Neural cell (in vitro differentiated cells): ENCODE results near the gene TPP1. TPM values are rescaled to one million over a fixed set of nuclear protein-coding genes. Genes with fewer than 3 reads are reported as not detected.

ENCODE experiments used
- H2AFZ ChIP-seq: fragments of 200-600, 300-800 bp; sonication (generic), shearing (Covaris generic); 2 replicates; pipeline ENCODE4 v1.6.0; 2014; ENCODE audit warnings: low read depth, mild to moderate bottlenecking, antibody characterized with exemption, low read length, moderate library complexity
- H3F3A ChIP-seq: fragments of 200-600 bp; shearing (Covaris generic); 2 replicates; pipeline ENCODE4 v1.6.1; 2016; ENCODE audit warnings: mild to moderate bottlenecking, moderate library complexity, mixed read lengths, antibody characterized with exemption, low read length; ENCODE audit not compliant: insufficient read depth, poor library complexity, severe bottlenecking
- H3K27ac ChIP-seq: fragments of 200-600, 300-800 bp; sonication (generic), shearing (Covaris generic); 2 replicates; pipeline ENCODE4 v1.5.1; 2014; ENCODE audit warnings: mild to moderate bottlenecking, low read length, moderate library complexity
- H3K27me3 ChIP-seq: fragments of 300-800, 200-600 bp; sonication (generic), shearing (Covaris generic); 2 replicates; pipeline ENCODE4 v1.6.0; 2014; ENCODE audit warnings: mild to moderate bottlenecking, low read depth, low read length, moderate library complexity; ENCODE audit not compliant: insufficient read depth
- H3K36me3 ChIP-seq: fragments of 300-800, 200-600 bp; sonication (generic), shearing (Covaris generic); 2 replicates; pipeline ENCODE4 v1.5.1; 2014; ENCODE audit warnings: mild to moderate bottlenecking, antibody characterized with exemption, low read length, moderate library complexity; ENCODE audit not compliant: insufficient read depth
- H3K4me2 ChIP-seq: fragments of 300-800, 200-600 bp; sonication (generic), shearing (Covaris generic); 2 replicates; pipeline ENCODE4 v1.6.0; 2014; ENCODE audit warnings: mild to moderate bottlenecking, low read length
- H3K4me3 ChIP-seq: fragments of 300-800, 200-600 bp; sonication (generic), shearing (Covaris generic); 2 replicates; pipeline ENCODE4 v1.5.1; 2014; ENCODE audit warnings: mild to moderate bottlenecking, low read length, moderate library complexity
- H3K79me2 ChIP-seq: fragments of 200-600 bp; shearing (Covaris generic); replicated peaks from 2 replicates; pipeline ENCODE4 v1.6.0; 2014; ENCODE audit warnings: mild to moderate bottlenecking, low read length, moderate library complexity; ENCODE audit not compliant: insufficient read depth
- H3K9ac ChIP-seq: fragments of 300-800, 200-600 bp; sonication (generic), shearing (Covaris generic); 2 replicates; pipeline ENCODE4 v1.6.1; 2016; ENCODE audit warnings: mild to moderate bottlenecking, low read length, mixed read lengths
- H3K9me2 ChIP-seq: fragments of 200-600 bp; shearing (Covaris generic); 2 replicates; pipeline ENCODE4 v1.6.1; 2016; ENCODE audit warnings: mild to moderate bottlenecking, low read length, mixed read lengths; ENCODE audit not compliant: insufficient read depth
- H3K9me3 ChIP-seq: fragments of 200-600, 300-800 bp; sonication (generic), shearing (Covaris generic); 2 replicates; pipeline ENCODE4 v1.6.1; 2016; ENCODE audit warnings: mild to moderate bottlenecking, mixed run types, low read length, moderate library complexity, mixed read lengths
- H4K20me1 ChIP-seq: fragments of 200-600 bp; shearing (Covaris generic); 2 replicates; pipeline ENCODE4 v1.6.1; 2016; ENCODE audit warnings: mild to moderate bottlenecking, mixed run types; ENCODE audit not compliant: insufficient read depth
- CTCF ChIP-seq: fragments of 450-650 bp; IDR thresholded peaks from 2 replicates; pipeline ENCODE4 v1.5.1; 2014; ENCODE audit warnings: antibody characterized with exemption, mild to moderate bottlenecking, moderate library complexity; ENCODE audit not compliant: poor library complexity, severe bottlenecking
- EP300 ChIP-seq: fragments of 450-650 bp; conservative IDR thresholded peaks from 2 replicates; pipeline ENCODE4 v1.6.1; 2014; ENCODE audit warnings: antibody characterized with exemption, mild to moderate bottlenecking, moderate library complexity; ENCODE audit not compliant: poor library complexity, severe bottlenecking
- EZH2 ChIP-seq: fragments of 200-600, 300-800 bp; shearing (Covaris generic), sonication (generic); IDR thresholded peaks from 2 replicates; pipeline ENCODE4 v1.6.1; 2014; ENCODE audit warnings: antibody characterized with exemption, low read length, borderline replicate concordance, mild to moderate bottlenecking; ENCODE audit not compliant: insufficient read depth, poor library complexity, severe bottlenecking
- MXI1 ChIP-seq: fragments of 450-650 bp; conservative IDR thresholded peaks from 2 replicates; pipeline ENCODE4 v1.6.1; 2014; ENCODE audit warnings: antibody characterized with exemption, mild to moderate bottlenecking; ENCODE audit not compliant: poor library complexity, severe bottlenecking
- POLR2AphosphoS5 ChIP-seq: IDR thresholded peaks from 2 replicates; pipeline ENCODE4 v1.6.1; 2012
- RAD21 ChIP-seq: fragments of 450-650 bp; conservative IDR thresholded peaks from 2 replicates; pipeline ENCODE4 v1.6.1; 2014; ENCODE audit warnings: antibody characterized with exemption, mild to moderate bottlenecking, moderate library complexity
- SMC3 ChIP-seq: fragments of 450-650 bp; conservative IDR thresholded peaks from 2 replicates; pipeline ENCODE4 v1.6.1; 2014; ENCODE audit warnings: antibody characterized with exemption, mild to moderate bottlenecking, moderate library complexity; ENCODE audit not compliant: poor library complexity
- TAF1 ChIP-seq: IDR thresholded peaks from 2 replicates; pipeline ENCODE4 v1.6.1; 2012; ENCODE audit warnings: low read depth
- polyA plus RNA-seq: library from polyadenylated mRNA; depleted of rRNA; stranded (reverse); fragments of >200 nt; gene quantifications from 2 replicates; pipeline ENCODE4 v1.2.3, GENCODE V29; 2014
- TF ChIP-seq, protein P1 (sequence below): IDR thresholded peaks from 2 replicates; pipeline ENCODE4 v1.6.1; 2012; ENCODE audit warnings: borderline replicate concordance

TPP1 gene
- polyA plus RNA-seq, 1 donor from 2014 or later: 3.8 TPM

DNA sequence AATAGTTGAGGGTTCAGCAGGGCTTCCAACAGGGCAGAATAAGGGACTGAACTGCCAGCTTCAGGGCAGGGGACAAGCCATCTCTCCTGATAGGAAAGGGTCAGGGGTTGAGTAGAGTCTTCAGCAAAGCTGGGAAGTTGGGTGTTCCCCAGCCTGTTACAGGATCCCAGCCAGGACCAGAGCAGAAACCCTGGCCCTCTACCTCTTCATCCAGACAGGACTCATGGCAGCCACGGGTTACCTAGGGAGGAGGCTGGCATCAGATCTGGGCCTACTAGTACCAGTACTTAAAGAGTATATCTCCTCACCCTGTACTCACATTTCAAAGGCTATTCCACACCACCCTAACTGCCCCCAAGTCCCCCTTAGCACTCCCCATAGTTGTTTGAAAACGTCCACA, 4.8 kb downstream of the TPP1 start:
- H3K36me3 ChIP-seq: no peaks in the 10 kb centered on the region
- H2AFZ ChIP-seq: no peak overlapping the region
- H3K9me3 ChIP-seq: no peaks in the 10 kb centered on the region
- peaks cover 7% of the 10 kb centered on the region for H3K79me2 ChIP-seq
- TF ChIP-seq TAF1 (no peak), EP300 (no peak), MXI1 (no peak), EZH2 (no peak), POLR2AphosphoS5 (no peak), SMC3 (no peak), RAD21 (no peak), CTCF (no peak)
- TF ChIP-seq, protein P1, sequence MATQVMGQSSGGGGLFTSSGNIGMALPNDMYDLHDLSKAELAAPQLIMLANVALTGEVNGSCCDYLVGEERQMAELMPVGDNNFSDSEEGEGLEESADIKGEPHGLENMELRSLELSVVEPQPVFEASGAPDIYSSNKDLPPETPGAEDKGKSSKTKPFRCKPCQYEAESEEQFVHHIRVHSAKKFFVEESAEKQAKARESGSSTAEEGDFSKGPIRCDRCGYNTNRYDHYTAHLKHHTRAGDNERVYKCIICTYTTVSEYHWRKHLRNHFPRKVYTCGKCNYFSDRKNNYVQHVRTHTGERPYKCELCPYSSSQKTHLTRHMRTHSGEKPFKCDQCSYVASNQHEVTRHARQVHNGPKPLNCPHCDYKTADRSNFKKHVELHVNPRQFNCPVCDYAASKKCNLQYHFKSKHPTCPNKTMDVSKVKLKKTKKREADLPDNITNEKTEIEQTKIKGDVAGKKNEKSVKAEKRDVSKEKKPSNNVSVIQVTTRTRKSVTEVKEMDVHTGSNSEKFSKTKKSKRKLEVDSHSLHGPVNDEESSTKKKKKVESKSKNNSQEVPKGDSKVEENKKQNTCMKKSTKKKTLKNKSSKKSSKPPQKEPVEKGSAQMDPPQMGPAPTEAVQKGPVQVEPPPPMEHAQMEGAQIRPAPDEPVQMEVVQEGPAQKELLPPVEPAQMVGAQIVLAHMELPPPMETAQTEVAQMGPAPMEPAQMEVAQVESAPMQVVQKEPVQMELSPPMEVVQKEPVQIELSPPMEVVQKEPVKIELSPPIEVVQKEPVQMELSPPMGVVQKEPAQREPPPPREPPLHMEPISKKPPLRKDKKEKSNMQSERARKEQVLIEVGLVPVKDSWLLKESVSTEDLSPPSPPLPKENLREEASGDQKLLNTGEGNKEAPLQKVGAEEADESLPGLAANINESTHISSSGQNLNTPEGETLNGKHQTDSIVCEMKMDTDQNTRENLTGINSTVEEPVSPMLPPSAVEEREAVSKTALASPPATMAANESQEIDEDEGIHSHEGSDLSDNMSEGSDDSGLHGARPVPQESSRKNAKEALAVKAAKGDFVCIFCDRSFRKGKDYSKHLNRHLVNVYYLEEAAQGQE: no peak
- H4K20me1 ChIP-seq: no peaks in the 10 kb centered on the region
- no peaks in the 10 kb centered on the region for H3K27me3 ChIP-seq
- H3K27ac ChIP-seq: no peak overlapping the region
- H3K9ac ChIP-seq: no peak overlapping the region
- no peak overlapping the region for H3K4me2 ChIP-seq
- H3K4me3 ChIP-seq: no peak overlapping the region
- peaks cover 4% of the 10 kb centered on the region for H3F3A ChIP-seq
- no peaks in the 10 kb centered on the region for H3K9me2 ChIP-seq

GRCh38 chr11:6613496-6613895, 5.7 kb downstream of the TPP1 start:
- no peaks in the 10 kb centered on the region for H3K9me3 ChIP-seq
- no peaks in the 10 kb centered on the region for H3K36me3 ChIP-seq
- peaks cover 4% of the 10 kb centered on the region for H3F3A ChIP-seq
- H4K20me1 ChIP-seq: no peaks in the 10 kb centered on the region
- no peak for TF ChIP-seq RAD21
- TF ChIP-seq TAF1: no peak
- TF ChIP-seq CTCF: no peak
- TF ChIP-seq SMC3: no peak
- no peak overlapping the region for H2AFZ ChIP-seq
- H3K9me2 ChIP-seq: no peaks in the 10 kb centered on the region
- H3K27ac ChIP-seq: no peak overlapping the region
- H3K27me3 ChIP-seq: no peaks in the 10 kb centered on the region
- H3K79me2 ChIP-seq: peaks cover 7% of the 10 kb centered on the region
- no peak overlapping the region for H3K9ac ChIP-seq
- no peak overlapping the region for H3K4me2 ChIP-seq
- H3K4me3 ChIP-seq: no peak overlapping the region
